ENCODE data around the gene DMRTC1B. TPM values are rescaled to one million over a fixed set of nuclear protein-coding genes. Genes with fewer than 3 reads are reported as not detected.
"Not testable (repeated sequence)": the region's sequence is repeated elsewhere in the genome, so short reads cannot be mapped to it uniquely, and the experiment has no call there.

The DMRTC1B gene
- total RNA-seq, 1 experiment from 2014 or later, result not detected

- H3K36me3 ChIP-seq (ENCODE audit: control insufficient read depth, insufficient read depth, low read length); DNase-seq (ENCODE audit: low read depth, low spot score); H3K4me1 ChIP-seq (ENCODE audit: control insufficient read depth, insufficient read depth, low read length); ATAC-seq; CTCF ChIA-PET; BruUV-seq (replicated peaks); POLR2A ChIA-PET; H3K27ac ChIP-seq (ENCODE audit: low read length); H3K27me3 ChIP-seq (ENCODE audit: control insufficient read depth, insufficient read depth, low read length); H3K4me3 ChIP-seq (ENCODE audit: low read depth in 2 of 2, low read length in 2 of 2); in situ Hi-C loops (cut with HindIII; ENCODE audit: low pct_unique_long_range_greater_than_20kb, low sequenced_read_pairs); H3K9me3 ChIP-seq (ENCODE audit: control insufficient read depth, insufficient read depth, low read depth, low read length); intact Hi-C loops (cut with micrococcal nuclease; ENCODE audit: unreplicated experiment): not testable (repeated sequence)
These were observed 5.9 kb downstream of the DMRTC1B start, which contains the start of gene FAM236B for GRCh38 chrX:72782560-72782959. FAM236B (minus strand) TSS chrX:72782660; CDS start chrX:72782560, 100 bp downstream.

- H3K4me3 ChIP-seq (ENCODE audit: low read depth in 2 of 2, low read length in 2 of 2); POLR2A ChIA-PET; H3K4me1 ChIP-seq (ENCODE audit: control insufficient read depth, insufficient read depth, low read length); H3K27me3 ChIP-seq (ENCODE audit: control insufficient read depth, insufficient read depth, low read length); BruUV-seq (replicated peaks); H3K36me3 ChIP-seq (ENCODE audit: control insufficient read depth, insufficient read depth, low read length); H3K27ac ChIP-seq (ENCODE audit: low read length); intact Hi-C loops (cut with micrococcal nuclease; ENCODE audit: unreplicated experiment); DNase-seq (ENCODE audit: low read depth, low spot score); ATAC-seq; in situ Hi-C loops (cut with HindIII; ENCODE audit: low pct_unique_long_range_greater_than_20kb, low sequenced_read_pairs); H3K9me3 ChIP-seq (ENCODE audit: control insufficient read depth, insufficient read depth, low read depth, low read length); CTCF ChIA-PET: not testable (repeated sequence)
These were observed 6.8 kb downstream of the DMRTC1B start for GRCh38 chrX:72783365-72783936.

GRCh38 chrX:72783964-72784363 lies 7.3 kb downstream of the DMRTC1B start:
- POLR2A ChIA-PET; in situ Hi-C loops (cut with HindIII; ENCODE audit: low pct_unique_long_range_greater_than_20kb, low sequenced_read_pairs); H3K36me3 ChIP-seq (ENCODE audit: control insufficient read depth, insufficient read depth, low read length); DNase-seq (ENCODE audit: low read depth, low spot score); H3K4me1 ChIP-seq (ENCODE audit: control insufficient read depth, insufficient read depth, low read length); intact Hi-C loops (cut with micrococcal nuclease; ENCODE audit: unreplicated experiment); H3K27ac ChIP-seq (ENCODE audit: low read length); CTCF ChIA-PET; H3K27me3 ChIP-seq (ENCODE audit: control insufficient read depth, insufficient read depth, low read length); H3K9me3 ChIP-seq (ENCODE audit: control insufficient read depth, insufficient read depth, low read depth, low read length); BruUV-seq (replicated peaks); H3K4me3 ChIP-seq (ENCODE audit: low read depth in 2 of 2, low read length in 2 of 2): not testable (repeated sequence)
- ATAC-seq, result peak; percentile 74

GRCh38 chrX:72788142-72788541 lies 11.5 kb downstream of the DMRTC1B start:
- H3K27ac ChIP-seq (ENCODE audit: low read length); CTCF ChIA-PET; H3K9me3 ChIP-seq (ENCODE audit: control insufficient read depth, insufficient read depth, low read depth, low read length); DNase-seq (ENCODE audit: low read depth, low spot score); H3K27me3 ChIP-seq (ENCODE audit: control insufficient read depth, insufficient read depth, low read length); POLR2A ChIA-PET; BruUV-seq (replicated peaks); H3K4me3 ChIP-seq (ENCODE audit: low read depth in 2 of 2, low read length in 2 of 2); H3K4me1 ChIP-seq (ENCODE audit: control insufficient read depth, insufficient read depth, low read length); ATAC-seq; intact Hi-C loops (cut with micrococcal nuclease; ENCODE audit: unreplicated experiment); in situ Hi-C loops (cut with HindIII; ENCODE audit: low pct_unique_long_range_greater_than_20kb, low sequenced_read_pairs); H3K36me3 ChIP-seq (ENCODE audit: control insufficient read depth, insufficient read depth, low read length): not testable (repeated sequence)

DNA sequence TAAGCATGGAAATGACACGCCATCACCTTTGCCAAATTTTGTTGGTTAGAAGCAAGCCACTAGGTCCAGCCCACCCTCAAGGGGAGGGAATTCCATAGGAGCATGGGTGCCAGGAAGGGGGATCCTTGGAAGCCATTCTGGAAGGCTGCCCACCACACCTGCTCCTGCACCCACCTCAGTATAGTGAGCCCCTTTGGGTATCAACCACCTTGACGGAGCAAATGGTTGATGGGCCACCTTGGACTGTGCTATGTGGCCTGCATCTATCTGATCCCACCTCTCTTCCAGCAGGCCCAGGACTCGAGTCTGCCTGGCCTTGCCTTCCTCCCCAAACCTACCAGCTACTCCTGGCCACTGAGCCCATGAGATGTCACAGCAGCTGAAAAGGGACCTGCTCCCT lies 13.7 kb downstream of the DMRTC1B start:
- BruUV-seq (replicated peaks); DNase-seq (ENCODE audit: low read depth, low spot score); H3K4me3 ChIP-seq (ENCODE audit: low read depth in 2 of 2, low read length in 2 of 2); H3K27me3 ChIP-seq (ENCODE audit: control insufficient read depth, insufficient read depth, low read length); CTCF ChIA-PET; H3K4me1 ChIP-seq (ENCODE audit: control insufficient read depth, insufficient read depth, low read length); ATAC-seq; H3K9me3 ChIP-seq (ENCODE audit: control insufficient read depth, insufficient read depth, low read depth, low read length); in situ Hi-C loops (cut with HindIII; ENCODE audit: low pct_unique_long_range_greater_than_20kb, low sequenced_read_pairs); POLR2A ChIA-PET; H3K36me3 ChIP-seq (ENCODE audit: control insufficient read depth, insufficient read depth, low read length); intact Hi-C loops (cut with micrococcal nuclease; ENCODE audit: unreplicated experiment); H3K27ac ChIP-seq (ENCODE audit: low read length): not testable (repeated sequence)

GRCh38 chrX:72808110-72808509 lies 31.4 kb downstream of the DMRTC1B start, which contains the start of gene FAM236D:
FAM236D (minus strand) TSS chrX:72808210; CDS start chrX:72808110, 100 bp downstream.
- H3K4me1 ChIP-seq (ENCODE audit: control insufficient read depth, insufficient read depth, low read length); BruUV-seq (replicated peaks); H3K4me3 ChIP-seq (ENCODE audit: low read depth in 2 of 2, low read length in 2 of 2); H3K27me3 ChIP-seq (ENCODE audit: control insufficient read depth, insufficient read depth, low read length); H3K36me3 ChIP-seq (ENCODE audit: control insufficient read depth, insufficient read depth, low read length); H3K9me3 ChIP-seq (ENCODE audit: control insufficient read depth, insufficient read depth, low read depth, low read length); POLR2A ChIA-PET; intact Hi-C loops (cut with micrococcal nuclease; ENCODE audit: unreplicated experiment); DNase-seq (ENCODE audit: low read depth, low spot score); ATAC-seq; in situ Hi-C loops (cut with HindIII; ENCODE audit: low pct_unique_long_range_greater_than_20kb, low sequenced_read_pairs); CTCF ChIA-PET; H3K27ac ChIP-seq (ENCODE audit: low read length): not testable (repeated sequence)

- ATAC-seq; H3K27me3 ChIP-seq (ENCODE audit: control insufficient read depth, insufficient read depth, low read length); DNase-seq (ENCODE audit: low read depth, low spot score); BruUV-seq (replicated peaks); H3K36me3 ChIP-seq (ENCODE audit: control insufficient read depth, insufficient read depth, low read length); H3K9me3 ChIP-seq (ENCODE audit: control insufficient read depth, insufficient read depth, low read depth, low read length); in situ Hi-C loops (cut with HindIII; ENCODE audit: low pct_unique_long_range_greater_than_20kb, low sequenced_read_pairs); H3K27ac ChIP-seq (ENCODE audit: low read length); H3K4me1 ChIP-seq (ENCODE audit: control insufficient read depth, insufficient read depth, low read length); intact Hi-C loops (cut with micrococcal nuclease; ENCODE audit: unreplicated experiment); CTCF ChIA-PET; POLR2A ChIA-PET; H3K4me3 ChIP-seq (ENCODE audit: low read depth in 2 of 2, low read length in 2 of 2): not testable (repeated sequence)
These were observed 54.0 kb downstream of the DMRTC1B start for GRCh38 chrX:72830701-72831100.

GRCh38 chrX:72837532-72837931 lies 60.8 kb downstream of the DMRTC1B start:
- CTCF ChIA-PET; intact Hi-C loops (cut with micrococcal nuclease; ENCODE audit: unreplicated experiment); H3K9me3 ChIP-seq (ENCODE audit: control insufficient read depth, insufficient read depth, low read depth, low read length); BruUV-seq (replicated peaks); H3K27me3 ChIP-seq (ENCODE audit: control insufficient read depth, insufficient read depth, low read length); POLR2A ChIA-PET; H3K4me1 ChIP-seq (ENCODE audit: control insufficient read depth, insufficient read depth, low read length); H3K36me3 ChIP-seq (ENCODE audit: control insufficient read depth, insufficient read depth, low read length); H3K27ac ChIP-seq (ENCODE audit: low read length); ATAC-seq; in situ Hi-C loops (cut with HindIII; ENCODE audit: low pct_unique_long_range_greater_than_20kb, low sequenced_read_pairs); H3K4me3 ChIP-seq (ENCODE audit: low read depth in 2 of 2, low read length in 2 of 2); DNase-seq (ENCODE audit: low read depth, low spot score): not testable (repeated sequence)

Measured in Panc1 (cell line).